Fibroblast of gingiva (primary cell): ENCODE data around the gene ZNF185.
"Not testable (repeated sequence)": the region's sequence is repeated elsewhere in the genome, so short reads cannot be mapped to it uniquely, and the experiment has no call there.

Experiments
- DNase-seq: peaks from one replicate; pipeline ENCODE4 v3.0.0-alpha.2; 2011; ENCODE audit warnings: low read depth

ZNF185 gene

DNA sequence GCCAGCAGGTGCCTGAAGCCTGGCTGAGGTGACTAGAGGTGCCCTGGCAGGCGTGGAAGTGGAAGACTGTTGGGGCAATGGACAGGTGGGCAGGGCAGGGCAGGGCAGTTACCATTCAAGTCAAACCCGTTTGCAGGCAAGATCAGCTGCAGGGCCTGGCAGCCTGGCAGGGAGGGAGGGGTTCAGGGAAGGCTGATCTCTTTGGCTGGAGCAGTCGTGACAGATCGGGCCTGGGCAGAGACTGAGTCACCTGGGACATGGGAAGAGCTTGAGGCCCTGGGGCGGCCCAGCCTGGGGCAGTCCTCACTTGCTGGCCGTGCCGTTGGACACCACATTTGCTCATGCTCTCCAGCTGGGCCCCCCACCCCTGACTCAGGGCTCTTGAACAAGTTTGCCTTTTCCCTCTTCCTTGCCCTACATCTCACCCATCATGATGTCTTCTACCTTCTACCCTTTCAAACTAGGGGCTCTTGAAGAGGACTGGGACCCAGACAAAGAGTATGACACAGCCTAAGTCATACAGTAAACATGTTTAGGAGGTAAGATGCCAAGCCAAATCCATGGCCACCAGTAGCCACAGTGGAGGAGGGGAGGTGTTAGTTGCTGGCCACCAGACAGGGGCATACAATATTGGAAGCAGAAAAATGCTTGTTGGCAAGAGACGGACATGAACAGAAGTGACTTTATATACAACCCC is 2.0 kb upstream of the ZNF185 start:
- no peak for DNase-seq

DNA sequence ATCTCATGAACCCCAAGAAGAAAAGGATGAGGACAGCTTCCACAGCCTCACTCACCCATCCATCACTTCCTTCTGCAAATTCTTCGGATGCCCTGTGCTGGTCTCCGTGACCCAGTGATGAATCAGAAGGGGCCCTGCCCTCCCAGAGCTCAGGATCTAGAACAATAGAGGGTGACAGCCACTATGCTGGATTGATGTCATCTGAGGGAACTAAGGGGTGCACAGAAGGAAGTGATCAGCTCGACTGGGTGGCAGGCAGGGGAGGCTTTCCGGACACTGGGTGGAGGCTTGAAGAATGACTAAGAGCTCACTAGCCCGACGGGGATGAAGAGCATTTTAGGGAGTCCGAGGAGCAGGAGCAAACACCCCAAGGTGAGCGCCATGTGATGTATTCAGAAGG is 1.4 kb upstream of the ZNF185 start:
- no peak for DNase-seq

DNA sequence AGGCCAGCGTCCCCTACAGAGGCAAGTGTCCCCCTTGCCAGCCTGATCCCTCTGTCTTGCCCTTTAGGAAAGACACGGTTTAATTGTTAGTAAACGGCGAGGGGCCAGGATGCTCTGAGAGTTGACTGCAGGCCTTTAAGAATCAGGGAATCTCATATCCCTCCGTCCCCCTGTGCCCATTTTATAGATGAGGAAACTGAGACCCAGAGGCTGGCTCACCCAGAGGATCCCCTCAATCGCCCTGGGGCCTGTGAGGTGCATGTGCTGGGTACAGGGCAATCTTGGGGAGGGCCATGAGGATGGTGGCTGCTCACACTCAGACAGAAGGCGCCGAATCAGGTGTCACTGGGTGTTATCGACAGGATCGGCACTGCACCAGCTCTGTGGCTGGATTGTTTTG is 575 bp downstream of the ZNF185 start:
- DNase-seq = no peak

DNA sequence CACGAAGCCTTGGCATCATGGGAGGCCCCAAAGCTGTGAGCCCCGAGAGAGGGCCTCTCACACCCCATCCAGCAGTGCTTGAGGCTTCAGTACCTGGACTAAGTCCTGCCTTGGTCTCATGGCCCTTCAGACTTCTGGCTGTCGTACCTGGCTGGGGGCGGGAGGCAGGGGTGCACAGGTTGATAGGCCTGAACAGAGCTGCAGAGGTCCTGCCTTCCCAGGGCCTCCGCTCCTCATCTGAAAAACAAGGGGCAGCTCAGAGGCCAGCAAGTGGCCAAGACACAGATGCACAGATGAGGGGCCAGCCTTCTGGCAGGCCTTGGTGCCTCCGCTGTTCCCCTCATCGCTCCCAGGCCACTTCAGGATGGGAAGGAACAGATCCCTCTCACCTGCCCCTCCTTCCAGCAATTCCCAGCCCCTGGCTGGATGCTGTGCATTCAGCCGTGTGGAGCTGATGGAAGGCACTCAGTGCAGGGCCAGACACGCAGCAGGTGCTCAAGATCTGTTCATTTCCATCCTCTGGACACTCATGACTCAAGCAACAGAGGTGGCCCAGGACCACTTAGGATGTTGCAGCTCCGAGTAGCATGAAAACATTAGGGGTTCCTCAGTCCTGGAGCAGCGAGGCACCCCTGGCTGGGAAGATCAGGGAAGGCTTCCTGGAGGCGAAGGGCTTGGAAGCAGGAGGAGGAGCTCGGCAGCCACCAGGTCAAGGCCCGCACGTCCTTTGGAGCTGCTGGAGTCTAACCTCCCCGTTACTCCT is 1.4 kb downstream of the ZNF185 start:
- DNase-seq = no peak

DNA sequence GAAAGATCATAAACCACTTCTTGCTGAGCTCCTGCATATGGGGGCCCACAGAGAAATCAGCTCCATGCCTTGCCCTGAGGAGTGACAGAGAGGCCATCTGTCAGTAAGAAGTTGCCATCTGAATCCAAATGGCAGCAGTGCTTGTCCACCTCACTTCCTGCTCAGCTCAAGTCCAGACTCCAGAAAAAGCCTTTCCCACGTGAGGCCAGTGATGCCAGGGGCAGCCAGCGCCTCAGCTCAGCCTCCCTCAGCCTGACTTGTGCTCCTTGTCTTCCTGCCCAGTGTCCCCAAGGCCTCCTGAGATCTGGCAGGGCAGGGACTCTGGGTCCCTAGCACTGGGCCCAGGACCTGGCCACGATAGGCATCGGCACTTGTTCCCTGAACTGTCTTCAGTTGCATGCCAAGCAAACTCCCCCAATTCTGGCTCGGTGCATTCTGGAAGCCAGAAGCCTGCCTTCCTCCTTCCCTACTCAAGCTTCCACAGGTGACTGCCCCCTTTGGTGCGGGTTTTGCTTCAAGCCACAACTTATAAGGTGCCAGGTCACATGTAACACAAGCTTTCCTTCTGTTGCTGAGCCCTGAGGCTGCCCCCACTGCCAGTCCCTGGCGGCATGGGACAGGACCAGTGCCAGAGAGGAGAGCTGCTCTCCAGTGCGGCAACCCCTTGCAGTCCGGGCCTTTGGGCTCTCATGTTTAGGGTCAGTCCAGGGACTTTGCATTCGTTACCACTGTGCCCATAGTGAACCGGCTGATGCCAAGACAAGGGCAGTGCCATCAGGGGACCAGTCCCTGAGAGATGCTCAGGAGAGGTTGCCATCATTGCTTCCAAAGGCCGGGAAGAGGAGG is 2.2 kb downstream of the ZNF185 start:
- no peak for DNase-seq

DNA sequence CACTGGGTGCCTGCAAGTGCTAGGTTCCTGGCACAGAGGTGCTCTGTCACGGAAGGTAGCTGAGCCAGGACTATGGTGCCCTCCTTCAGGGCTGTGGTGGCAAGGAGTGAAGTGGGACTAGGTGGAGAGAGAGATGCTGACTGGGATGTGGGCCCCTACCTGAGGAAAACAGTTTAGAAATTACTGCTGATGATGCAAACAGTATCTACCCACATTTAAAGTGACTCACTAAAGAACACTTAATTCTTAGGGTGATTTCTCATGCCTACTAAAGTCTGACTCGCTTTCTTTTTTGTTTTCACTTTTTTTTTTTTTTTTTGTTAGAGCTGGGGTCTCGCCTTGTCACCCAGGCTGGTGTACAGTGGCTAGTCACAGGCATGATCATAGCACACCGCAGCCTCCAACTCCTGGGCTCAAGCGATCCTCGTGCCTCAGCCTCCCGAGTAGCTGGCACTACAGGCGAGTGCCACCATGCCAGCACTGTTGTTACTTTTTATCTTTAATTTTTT is 3.1 kb downstream of the ZNF185 start:
- no peak for DNase-seq

DNA sequence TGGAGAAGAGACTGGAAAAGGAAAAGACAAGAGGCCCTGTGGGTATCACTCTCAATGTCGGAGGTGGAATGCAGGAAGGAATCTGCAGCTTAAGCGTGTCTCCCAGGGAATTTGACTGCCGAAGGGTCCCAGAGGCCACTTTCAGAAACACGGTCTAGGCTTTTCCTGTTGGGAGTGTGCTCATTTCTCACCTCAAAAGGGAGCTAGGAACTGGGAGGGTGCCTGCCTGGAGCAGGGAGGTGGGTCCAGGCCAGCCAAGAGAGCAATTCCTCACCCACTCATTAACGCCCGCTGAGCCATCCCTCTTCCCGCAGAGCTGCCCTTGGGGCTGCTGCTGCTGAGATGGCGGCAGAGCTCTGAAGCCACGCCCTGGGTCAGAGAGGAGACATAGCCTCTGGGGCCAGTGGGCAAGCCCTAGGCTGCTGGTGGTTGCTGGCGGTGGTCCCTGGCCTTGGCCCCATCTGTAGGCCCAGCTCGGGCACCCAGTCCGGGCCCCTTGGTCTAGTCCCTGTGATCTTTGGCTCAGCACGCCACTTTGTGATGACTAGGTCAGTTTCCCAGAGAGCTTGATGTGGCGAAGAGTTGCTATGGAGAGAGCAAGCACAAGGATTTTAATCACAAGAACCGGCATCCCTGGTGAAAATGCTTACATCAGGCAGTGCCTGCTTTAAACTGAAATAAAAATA is 4.1 kb downstream of the ZNF185 start:
- no peak for DNase-seq

DNA sequence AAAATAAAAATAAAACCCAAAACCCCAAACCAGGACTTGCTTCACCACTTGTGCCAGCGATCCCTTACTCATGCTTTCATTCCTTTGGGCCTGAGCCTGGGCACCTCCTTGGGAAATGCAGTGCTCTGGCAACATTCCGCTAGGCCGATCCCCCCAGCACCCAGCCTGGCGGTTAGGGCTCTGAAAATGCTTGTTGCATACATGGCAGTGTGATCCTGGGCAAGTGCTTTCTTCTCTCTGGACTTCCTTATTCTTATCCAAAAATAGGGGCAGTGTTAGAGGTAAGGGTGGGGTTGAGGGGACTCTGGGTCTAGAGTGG is 4.6 kb downstream of the ZNF185 start:
- no peak for DNase-seq

DNA sequence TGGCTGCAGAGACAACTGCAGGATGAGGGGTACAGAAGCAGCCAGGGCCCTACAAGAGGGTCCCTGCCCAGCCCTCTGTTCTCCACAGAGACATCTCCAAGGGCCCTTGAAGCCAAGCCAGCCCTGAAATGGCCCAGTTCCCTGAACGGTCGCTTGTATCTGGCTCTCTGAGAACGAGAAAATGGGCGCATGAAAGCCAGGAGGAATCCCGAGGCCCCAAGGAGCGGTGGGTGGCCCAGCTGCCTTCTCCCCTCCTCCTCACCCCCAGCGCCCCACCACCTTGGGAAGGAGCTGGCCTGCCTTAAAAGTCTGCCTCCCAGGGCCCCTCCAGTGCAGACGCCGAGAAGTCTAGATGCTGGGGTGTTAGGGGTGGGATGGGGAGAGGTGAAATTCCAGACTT is 5.7 kb downstream of the ZNF185 start:
- no peak for DNase-seq

DNA sequence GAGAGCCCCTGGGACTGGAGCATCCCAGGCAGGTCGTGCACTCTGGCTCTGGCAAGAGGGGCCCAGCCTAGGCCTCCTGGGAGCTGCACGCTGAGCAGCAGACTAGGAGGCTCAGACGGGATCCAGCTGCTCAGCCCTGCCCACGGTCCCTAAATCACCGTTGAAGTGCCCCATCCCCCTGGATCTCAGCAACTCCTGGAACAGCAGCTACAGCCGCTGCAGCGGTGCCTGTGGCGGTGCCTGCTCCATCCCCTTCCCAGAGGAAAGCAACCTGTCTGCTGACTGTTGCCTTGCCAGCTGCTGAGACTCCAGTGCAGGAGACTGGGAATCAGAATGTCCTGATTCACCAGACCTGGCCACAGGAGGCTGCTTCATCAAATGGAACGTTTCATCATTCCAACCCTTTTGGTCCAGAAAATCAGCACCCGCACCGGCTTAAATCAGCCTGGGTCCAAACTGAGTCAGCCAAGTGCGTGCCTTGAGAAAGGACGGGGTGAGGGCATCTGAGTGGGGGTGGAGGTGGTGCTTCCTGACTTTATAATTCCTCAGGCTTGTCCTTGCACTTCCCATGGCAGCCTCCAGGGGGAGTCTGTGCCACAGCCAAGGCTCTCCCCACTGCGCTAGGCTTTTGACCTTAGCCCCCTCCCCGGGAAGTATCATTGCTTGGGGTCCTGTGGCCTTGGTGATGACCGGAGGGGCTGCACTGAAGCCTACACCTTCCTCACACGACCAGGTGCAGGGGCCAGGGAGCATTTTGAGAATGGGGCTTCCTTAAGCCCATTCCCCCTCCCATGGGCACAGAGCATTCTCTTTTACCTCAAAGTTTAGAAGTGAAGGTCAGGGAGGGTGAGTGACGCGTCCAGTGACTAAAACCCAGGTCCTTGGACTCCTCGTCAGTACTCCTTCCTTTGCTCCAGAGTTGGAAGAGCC is 6.5 kb downstream of the ZNF185 start:
- DNase-seq = peak; percentile 15

DNA sequence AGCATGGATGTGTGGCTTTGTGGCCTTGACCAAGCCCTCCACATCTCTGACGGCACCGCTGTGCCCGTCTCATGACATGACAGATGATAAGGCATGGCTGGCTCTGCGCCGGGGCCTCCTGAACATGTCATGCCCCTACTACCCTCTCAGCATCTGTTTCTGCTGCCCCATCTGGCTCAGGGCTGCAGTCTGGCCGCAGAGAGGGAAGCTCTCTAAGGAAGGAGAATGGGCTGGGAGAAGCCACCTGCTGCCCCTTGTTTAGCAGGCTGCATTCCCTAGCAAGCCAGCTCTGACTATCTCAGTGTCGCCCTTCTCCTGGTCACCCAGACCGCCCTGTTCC is 7.2 kb downstream of the ZNF185 start:
- DNase-seq = no peak

DNA sequence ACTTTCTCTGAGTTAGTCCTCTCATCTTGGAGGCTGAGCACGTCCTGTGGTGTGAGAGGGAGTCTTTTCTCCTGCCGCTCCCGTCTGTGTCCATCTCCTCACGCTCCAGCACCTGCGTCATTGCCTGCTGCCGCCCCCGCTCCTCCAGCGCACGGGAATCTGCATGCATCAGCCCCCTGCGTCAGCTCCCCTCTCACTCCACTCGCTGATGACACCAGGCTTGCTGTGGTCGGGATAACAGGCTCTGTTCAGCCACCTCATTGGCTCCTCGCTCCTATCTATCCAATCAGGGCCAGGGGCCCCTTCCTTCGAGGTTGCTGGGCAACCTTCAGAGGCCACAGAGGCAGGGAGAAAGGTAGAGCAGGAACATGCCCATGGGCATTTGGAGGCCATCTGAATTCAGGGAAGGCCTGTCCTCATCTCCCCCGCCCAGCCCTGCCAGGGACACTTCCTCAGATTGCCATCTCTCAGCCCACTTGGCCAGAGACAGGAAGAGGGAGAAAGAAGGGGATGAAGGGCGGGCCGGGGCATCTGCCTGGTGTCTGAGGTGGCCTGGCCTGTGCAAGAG is 9.3 kb downstream of the ZNF185 start:
- no peak for DNase-seq

DNA sequence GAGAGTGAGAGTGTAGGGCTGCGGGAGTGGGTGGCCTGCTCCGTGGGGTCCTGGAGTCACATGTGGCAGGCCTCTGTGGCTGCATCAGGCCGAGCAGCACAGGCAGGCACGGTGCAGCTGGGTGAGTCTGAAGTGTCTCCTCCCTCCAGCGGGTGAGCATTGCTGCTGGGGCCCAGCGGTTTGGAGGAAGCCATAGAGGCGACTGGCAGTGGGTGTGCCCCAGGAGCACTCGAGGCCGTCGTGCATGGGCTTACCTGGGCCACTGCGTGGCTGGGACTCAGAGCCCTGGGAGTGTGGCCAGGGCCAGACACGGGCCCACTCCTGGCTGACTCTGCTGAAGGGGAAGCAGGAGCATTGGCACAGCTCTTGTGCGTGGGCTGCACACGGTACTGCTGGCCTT is 10.6 kb downstream of the ZNF185 start:
- no peak for DNase-seq

DNA sequence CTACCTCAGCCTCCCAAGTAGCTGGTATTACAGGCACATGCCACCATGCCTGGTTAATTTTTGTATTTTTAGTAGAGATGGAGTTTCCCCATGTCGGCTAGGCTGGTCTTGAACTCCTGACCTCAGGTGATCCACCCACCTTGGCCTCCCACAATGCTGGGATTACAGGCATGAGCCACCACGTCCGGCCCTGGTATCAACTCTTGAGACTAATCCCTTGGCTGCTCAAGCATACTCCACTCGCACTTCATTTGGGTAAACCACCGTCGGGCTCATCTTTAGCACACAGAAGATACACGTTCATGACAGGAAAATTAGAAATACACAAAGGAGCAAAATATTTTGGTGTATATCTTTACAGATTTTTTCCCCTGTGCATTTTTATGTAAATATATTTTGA is 12.2 kb downstream of the ZNF185 start:
- not testable (repeated sequence) for DNase-seq

DNA sequence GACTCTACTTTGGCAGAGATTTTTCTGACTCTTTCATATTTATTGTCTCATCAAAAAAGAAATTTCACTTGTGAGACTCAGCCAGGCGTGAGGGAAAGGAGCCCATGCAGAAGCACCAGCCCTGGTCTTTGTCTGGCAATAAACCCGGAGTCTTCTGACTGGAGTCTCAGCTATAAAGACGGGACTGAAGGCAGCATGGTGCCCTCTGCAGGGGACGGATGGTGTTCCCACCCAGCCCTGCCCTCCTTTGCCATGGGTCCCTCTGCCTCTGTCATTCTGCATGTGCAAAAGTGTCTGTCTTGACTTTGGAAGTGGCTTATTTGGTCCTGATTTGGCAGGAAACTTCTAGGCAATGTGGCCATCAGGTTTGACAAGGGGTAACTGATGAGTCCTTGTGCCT is 14.2 kb downstream of the ZNF185 start:
- no peak for DNase-seq

DNA sequence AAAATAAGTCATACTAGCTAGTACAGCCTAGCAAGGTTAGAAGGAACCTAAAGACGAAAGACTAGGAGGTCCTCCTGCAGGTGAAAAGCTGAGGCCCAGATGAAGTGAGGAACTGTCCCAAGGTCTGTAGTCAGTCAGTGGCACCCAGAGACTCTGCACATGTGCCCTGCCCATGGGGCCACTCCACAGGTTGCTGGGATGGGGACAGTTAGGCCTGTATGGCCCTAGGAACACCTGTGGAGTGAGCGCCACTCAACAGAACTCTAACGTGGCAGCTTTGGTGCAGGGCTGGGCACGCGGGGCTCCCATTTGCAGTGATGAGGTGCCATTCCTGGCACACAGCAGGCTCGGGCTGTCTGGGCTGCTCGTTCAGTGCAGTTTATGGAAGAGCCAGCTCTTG is 14.8 kb downstream of the ZNF185 start:
- DNase-seq = no peak

DNA sequence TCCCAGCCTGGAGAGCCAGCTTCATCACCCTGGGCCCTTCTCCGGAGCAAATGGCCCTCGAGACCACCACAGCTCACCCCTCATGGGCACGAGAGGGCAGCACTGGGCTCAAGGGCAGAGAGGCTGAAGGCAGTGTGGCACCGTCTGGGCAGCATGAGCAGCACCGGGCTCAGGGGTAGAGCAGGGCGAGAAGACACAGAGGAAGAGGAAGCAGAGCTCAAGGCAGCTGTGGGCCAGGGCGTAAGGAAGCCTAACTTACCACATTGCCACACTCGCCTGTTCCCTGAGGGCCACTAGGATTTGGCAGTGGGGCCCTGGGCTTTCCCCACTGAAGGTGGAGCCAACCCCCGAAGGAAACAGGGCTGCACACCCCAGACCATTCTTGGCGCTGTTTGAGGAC is 15.5 kb downstream of the ZNF185 start:
- DNase-seq = no peak

DNA sequence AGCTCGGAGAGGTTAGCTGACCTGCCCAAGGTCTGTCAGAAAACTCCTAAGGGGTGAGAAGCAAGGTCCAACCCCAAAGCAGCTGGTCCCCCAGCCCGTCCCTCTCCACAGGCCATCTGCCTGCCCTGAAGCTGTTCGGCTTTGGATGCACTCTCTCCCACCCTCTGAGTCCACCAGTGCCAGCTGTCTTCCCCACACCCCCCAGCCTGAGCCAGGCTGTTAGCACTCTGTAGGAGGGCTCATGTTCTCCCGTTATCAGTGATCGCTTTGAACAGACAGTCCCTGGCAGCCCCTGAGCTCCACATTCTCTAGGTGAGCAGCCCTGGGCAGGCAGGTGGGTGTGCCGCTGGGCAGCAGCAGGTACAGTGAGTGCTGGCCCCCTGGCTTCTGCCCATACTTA is 16.0 kb downstream of the ZNF185 start:
- DNase-seq = no peak

DNA sequence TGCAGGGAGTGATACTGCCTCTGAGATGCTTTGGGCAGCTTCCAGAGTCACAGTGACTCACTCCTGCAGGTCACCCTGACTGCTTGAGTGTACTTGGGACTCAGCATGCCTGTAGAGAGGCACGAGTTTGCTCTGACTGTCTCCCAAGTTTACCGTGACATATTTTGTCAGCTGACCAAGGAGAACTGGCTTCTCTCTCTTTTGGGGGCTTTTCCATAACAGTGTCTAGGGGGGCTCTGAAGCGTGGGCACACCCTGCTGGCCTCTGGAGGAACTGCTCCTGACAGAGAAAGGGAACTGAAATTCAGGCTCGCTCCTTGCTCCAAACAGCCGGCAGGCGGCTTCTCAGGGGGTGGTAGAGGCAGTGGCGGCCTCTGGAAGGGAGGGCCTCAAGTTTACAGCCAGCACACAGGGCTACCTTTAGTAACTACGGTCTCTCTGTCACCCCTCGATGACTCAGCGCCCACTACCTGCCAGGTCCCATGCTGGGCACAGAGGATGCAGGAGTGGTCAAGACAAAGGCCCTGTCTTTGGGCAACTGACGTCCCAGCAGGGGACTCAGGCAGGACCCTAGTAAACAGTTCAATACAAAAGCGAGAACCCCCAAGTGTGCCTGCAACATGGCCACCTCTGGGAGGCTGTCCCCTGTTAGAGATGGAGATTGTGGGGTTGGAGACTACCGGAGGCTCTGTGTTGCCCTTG is 17.8 kb downstream of the ZNF185 start:
- peak; percentile 4 for DNase-seq
